Peyer's patch (tissue), 4 donors: ENCODE measurements around the gene VMA21.

ENCODE experiments used
- POLR2A ChIP-seq, 2 donors: fragments of 450-650 bp; IDR thresholded peaks; one replicate each; pipeline ENCODE4 v1.5.1; 2017; ENCODE audit warnings: antibody characterized with exemption in 2 of 2, mild to moderate bottlenecking in 2 of 2, moderate library complexity in 2 of 2
- TF ChIP-seq, protein P1 (sequence below), 6 experiments: fragments of 450-650 bp in 4 of 6; fragments of 200-600 bp in 2 of 6; sonication (generic) in 1 of 6; IDR thresholded peaks; one replicate each; pipeline ENCODE4 v1.5.1; 2017 to 2019; ENCODE audit warnings: antibody characterized with exemption in 6 of 6, mild to moderate bottlenecking in 3 of 6, moderate library complexity in 1 of 6

DNA sequence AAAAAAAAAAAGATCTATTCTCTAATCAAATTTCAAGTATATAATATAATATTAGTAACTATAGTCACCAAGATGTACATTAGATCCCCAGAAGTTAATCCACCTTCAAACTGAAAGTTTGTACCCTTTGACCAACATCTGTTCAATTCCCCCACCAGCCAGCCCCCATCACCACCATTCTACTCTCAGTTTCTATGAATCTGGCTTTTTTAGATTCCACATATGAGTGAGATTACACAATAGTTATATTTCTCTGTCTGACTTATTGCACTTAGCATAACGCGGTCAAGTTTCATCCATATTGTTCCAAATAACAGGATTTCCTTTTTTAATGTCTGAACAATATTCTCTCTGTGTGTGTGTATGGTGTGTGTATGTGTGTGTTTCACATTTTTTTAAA, 33.7 kb upstream of the VMA21 start:
- TF ChIP-seq, protein P1, sequence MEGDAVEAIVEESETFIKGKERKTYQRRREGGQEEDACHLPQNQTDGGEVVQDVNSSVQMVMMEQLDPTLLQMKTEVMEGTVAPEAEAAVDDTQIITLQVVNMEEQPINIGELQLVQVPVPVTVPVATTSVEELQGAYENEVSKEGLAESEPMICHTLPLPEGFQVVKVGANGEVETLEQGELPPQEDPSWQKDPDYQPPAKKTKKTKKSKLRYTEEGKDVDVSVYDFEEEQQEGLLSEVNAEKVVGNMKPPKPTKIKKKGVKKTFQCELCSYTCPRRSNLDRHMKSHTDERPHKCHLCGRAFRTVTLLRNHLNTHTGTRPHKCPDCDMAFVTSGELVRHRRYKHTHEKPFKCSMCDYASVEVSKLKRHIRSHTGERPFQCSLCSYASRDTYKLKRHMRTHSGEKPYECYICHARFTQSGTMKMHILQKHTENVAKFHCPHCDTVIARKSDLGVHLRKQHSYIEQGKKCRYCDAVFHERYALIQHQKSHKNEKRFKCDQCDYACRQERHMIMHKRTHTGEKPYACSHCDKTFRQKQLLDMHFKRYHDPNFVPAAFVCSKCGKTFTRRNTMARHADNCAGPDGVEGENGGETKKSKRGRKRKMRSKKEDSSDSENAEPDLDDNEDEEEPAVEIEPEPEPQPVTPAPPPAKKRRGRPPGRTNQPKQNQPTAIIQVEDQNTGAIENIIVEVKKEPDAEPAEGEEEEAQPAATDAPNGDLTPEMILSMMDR (IDR thresholded peaks at IDR 0.05) = no peak
- TF ChIP-seq POLR2A (IDR thresholded peaks at IDR 0.05) = no peak
